GM21367 (cell line): ENCODE data around the gene TGDS.
"Not testable (repeated sequence)": the region's sequence is repeated elsewhere in the genome, so short reads cannot be mapped to it uniquely, and the experiment has no call there.

Experiments
- ATAC-seq: cut with Tn5 transposase; IDR thresholded peaks from one replicate; pipeline ENCODE4 v1.9.1; 2021; ENCODE audit not compliant: unreplicated experiment

The TGDS gene

GRCh38 chr13:94595950-94596574, at the start of gene TGDS:
TSS of gene TGDS (minus strand) at chr13:94596152. CDS start at chr13:94596136, 16 bp downstream.
- peak; percentile 96 for ATAC-seq

GRCh38 chr13:94641409-94641941, 45.5 kb upstream of the TGDS start:
- ATAC-seq = no peak

- ATAC-seq = no peak
Measured at GRCh38 chr13:94640721-94641120, 44.8 kb upstream of the TGDS start.

GRCh38 chr13:94637677-94638076, 41.7 kb upstream of the TGDS start:
- not testable (repeated sequence) for ATAC-seq

GRCh38 chr13:94636942-94637578, 41.1 kb upstream of the TGDS start:
- no peak for ATAC-seq

GRCh38 chr13:94636096-94636495, 40.1 kb upstream of the TGDS start:
- ATAC-seq = not testable (repeated sequence)

- no peak for ATAC-seq
Measured at GRCh38 chr13:94632226-94632980, 36.5 kb upstream of the TGDS start.

GRCh38 chr13:94630858-94631257, 34.9 kb upstream of the TGDS start:
- ATAC-seq = no peak

- ATAC-seq = no peak
Measured at GRCh38 chr13:94623316-94623715, 27.4 kb upstream of the TGDS start.

- no peak for ATAC-seq
Measured at GRCh38 chr13:94622344-94622743, 26.4 kb upstream of the TGDS start.

GRCh38 chr13:94620286-94620896, 24.4 kb upstream of the TGDS start:
- peak; percentile 68 for ATAC-seq

- no peak for ATAC-seq
Measured at GRCh38 chr13:94617389-94618000, 21.5 kb upstream of the TGDS start.

GRCh38 chr13:94613051-94613450, 17.1 kb upstream of the TGDS start:
- ATAC-seq = no peak

- no peak for ATAC-seq
Measured at GRCh38 chr13:94612050-94612449, 16.1 kb upstream of the TGDS start.

GRCh38 chr13:94610475-94610874, 14.5 kb upstream of the TGDS start:
- no peak for ATAC-seq

GRCh38 chr13:94609196-94609595, 13.2 kb upstream of the TGDS start:
- no peak for ATAC-seq

GRCh38 chr13:94608586-94608985, 12.6 kb upstream of the TGDS start:
- ATAC-seq = no peak

GRCh38 chr13:94607939-94608338, 12.0 kb upstream of the TGDS start:
- no peak for ATAC-seq

GRCh38 chr13:94607056-94607455, 11.1 kb upstream of the TGDS start:
- no peak for ATAC-seq

GRCh38 chr13:94602467-94602866, 6.5 kb upstream of the TGDS start:
- no peak for ATAC-seq
